Measurements from ENCODE around the gene ATRNL1. TPM values are rescaled to one million over a fixed set of nuclear protein-coding genes. Genes with fewer than 3 reads are reported as not detected.

The ATRNL1 gene
- polyA plus RNA-seq, 2 of the 4 experiments (the other 2 are of a cell fraction), result 0.13 to 0.34 TPM

DNA sequence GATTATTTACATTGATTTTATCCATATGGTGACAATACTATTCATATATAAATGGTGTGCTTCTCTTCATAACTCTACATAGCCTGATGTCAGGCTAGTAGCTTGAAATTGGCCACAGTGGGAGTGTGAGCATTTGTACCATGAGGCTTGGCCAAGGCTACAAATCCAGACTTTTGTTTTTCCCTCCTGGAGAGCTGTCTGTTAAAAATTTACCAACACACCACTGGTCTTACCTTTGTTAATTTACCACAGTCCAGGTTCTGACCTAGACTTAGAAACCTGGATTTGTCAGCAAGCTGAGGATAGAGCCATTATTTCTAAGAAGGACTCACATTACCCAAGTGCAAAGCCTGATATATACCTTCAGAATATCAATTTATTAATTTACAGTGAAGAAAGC lies 45.5 kb upstream of the ATRNL1 start:
- Histone ChIP-seq H3K4me2 (no peak overlapping the region), H3K4me3 (no peak overlapping the region), H3K27ac (no peak overlapping the region), H3K9me3 (no peaks in the 10 kb centered on the region), H3K4me1 (no peaks in the 10 kb centered on the region)
- TF ChIP-seq, protein P1, sequence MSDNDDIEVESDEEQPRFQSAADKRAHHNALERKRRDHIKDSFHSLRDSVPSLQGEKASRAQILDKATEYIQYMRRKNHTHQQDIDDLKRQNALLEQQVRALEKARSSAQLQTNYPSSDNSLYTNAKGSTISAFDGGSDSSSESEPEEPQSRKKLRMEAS (IDR thresholded peaks at IDR 0.05), result no peak
- TF ChIP-seq ZSCAN20 (CRISPR knock-in tag; IDR thresholded peaks at IDR 0.05) (no peak), FOXS1 (CRISPR knock-in tag; IDR thresholded peaks at IDR 0.05) (no peak), NR3C1 (IDR thresholded peaks at IDR 0.05) (no peak)
- ChIA-PET CTCF (no interaction called here), POLR2A (no interaction called here)
- FAIRE-seq (no peak), DNase-seq (ENCODE audit: low read depth in 1 of 2, low spot score in 1 of 2) (no peak), ATAC-seq (no peak)

DNA sequence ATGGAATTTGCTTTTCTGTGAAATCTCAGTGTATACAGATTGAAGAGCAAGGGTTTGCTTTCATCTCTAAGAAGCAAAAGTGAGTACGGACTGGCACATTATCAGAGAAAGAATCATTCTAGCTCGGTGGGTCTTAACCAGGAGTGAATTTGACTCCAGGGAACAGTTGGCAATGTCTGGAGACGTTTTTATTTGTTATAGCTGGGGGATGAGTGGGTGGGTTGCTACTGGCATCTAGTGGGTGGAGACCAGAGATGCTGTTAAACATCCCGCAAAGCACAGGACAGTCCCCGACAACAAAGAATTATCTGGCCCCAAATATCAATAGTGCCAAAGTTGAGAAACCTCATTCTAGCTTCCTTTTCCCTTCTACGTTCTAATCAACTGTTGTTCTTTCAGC lies 43.8 kb upstream of the ATRNL1 start:
- no peaks in the 10 kb centered on the region for H3K9me3 ChIP-seq
- H3K4me2 ChIP-seq, result no peak overlapping the region
- ChIA-PET POLR2A (no interaction called here), CTCF (interaction anchor here (1.0 to 2.9 kb wide), 4 partner anchors 10 to 172 kb away, joined by 3 to 8 read pairs (median 5); no protein-coding TSS in a partner anchor)
- H3K27ac ChIP-seq, result no peak overlapping the region
- DNase-seq (ENCODE audit: low read depth in 1 of 2, low spot score in 1 of 2) (no peak), FAIRE-seq (no peak), ATAC-seq (no peak)
- no peak overlapping the region for H3K4me3 ChIP-seq
- 69% methylated on average over 6 of the region's 6 CpGs for WGBS (ENCODE audit: missing lambda C conversion rate)
- TF ChIP-seq ZNF302 (CRISPR knock-in tag; IDR thresholded peaks at IDR 0.05), result no peak
- TF ChIP-seq HOXB13 (CRISPR knock-in tag; IDR thresholded peaks at IDR 0.05; ENCODE audit: low read depth), result no peak
- TF ChIP-seq, protein P2, sequence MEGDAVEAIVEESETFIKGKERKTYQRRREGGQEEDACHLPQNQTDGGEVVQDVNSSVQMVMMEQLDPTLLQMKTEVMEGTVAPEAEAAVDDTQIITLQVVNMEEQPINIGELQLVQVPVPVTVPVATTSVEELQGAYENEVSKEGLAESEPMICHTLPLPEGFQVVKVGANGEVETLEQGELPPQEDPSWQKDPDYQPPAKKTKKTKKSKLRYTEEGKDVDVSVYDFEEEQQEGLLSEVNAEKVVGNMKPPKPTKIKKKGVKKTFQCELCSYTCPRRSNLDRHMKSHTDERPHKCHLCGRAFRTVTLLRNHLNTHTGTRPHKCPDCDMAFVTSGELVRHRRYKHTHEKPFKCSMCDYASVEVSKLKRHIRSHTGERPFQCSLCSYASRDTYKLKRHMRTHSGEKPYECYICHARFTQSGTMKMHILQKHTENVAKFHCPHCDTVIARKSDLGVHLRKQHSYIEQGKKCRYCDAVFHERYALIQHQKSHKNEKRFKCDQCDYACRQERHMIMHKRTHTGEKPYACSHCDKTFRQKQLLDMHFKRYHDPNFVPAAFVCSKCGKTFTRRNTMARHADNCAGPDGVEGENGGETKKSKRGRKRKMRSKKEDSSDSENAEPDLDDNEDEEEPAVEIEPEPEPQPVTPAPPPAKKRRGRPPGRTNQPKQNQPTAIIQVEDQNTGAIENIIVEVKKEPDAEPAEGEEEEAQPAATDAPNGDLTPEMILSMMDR (IDR thresholded peaks at IDR 0.05), result no peak
- TF ChIP-seq BHLHE40 (IDR thresholded peaks at IDR 0.05; ENCODE audit: low read depth, low read length), result no peak
- H3K4me1 ChIP-seq, result no peaks in the 10 kb centered on the region

DNA sequence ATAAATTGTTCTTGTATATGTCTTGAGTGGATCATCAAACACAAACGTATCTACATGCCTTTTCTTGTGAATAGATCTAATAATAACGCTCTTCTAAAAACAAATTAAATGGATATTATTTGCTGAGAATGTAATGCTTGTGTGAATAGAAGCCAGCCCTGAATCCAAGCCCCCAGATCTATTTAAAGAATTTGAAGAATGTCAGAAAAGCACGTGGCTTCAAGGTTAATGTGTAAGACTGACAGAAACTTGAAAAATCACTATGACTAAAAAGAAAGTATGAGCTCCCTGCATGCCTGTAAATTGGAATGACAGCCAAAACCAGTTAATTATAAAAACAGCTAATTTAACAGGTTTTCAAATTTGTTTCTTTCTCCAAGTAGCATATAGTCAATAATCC lies 43.2 kb upstream of the ATRNL1 start:
- no peak for DNase-seq (ENCODE audit: low read depth in 1 of 2, low spot score in 1 of 2)
- FAIRE-seq, result no peak
- no peak for ATAC-seq
- ChIA-PET POLR2A (no interaction called here), CTCF (interaction anchor here (1.1 to 2.9 kb wide), 3 partner anchors 13 to 173 kb away, joined by 3 to 8 read pairs (median 6); no protein-coding TSS in a partner anchor)
- Histone ChIP-seq H3K4me3 (no peak overlapping the region), H3K9me3 (no peaks in the 10 kb centered on the region), H3K4me1 (no peaks in the 10 kb centered on the region), H3K27ac (no peak overlapping the region), H3K4me2 (no peak overlapping the region)
- TF ChIP-seq MAZ (IDR thresholded peaks at IDR 0.05; ENCODE audit: borderline replicate concordance, low read depth, low read length) (no peak), ESRRA (IDR thresholded peaks at IDR 0.05; ENCODE audit: borderline replicate concordance, low read length) (no peak), NR3C1 (IDR thresholded peaks at IDR 0.05) (no peak), RAD21 (conservative IDR thresholded peaks at IDR 0.05 in 1 of 2, IDR thresholded peaks at IDR 0.05 in 1 of 2) (no peak), FOSL2 (IDR thresholded peaks at IDR 0.05) (no peak), FOSL2 (CRISPR knock-in tag; IDR thresholded peaks at IDR 0.05) (no peak), JUN (IDR thresholded peaks at IDR 0.05) (no peak), EHMT2 (IDR thresholded peaks at IDR 0.05; ENCODE audit: low read depth) (no peak), KDM1A (IDR thresholded peaks at IDR 0.05; ENCODE audit: low read depth) (no peak), FOXS1 (CRISPR knock-in tag; IDR thresholded peaks at IDR 0.05) (no peak)
- TF ChIP-seq, protein P3, sequence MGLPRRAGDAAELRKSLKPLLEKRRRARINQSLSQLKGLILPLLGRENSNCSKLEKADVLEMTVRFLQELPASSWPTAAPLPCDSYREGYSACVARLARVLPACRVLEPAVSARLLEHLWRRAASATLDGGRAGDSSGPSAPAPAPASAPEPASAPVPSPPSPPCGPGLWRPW (IDR thresholded peaks at IDR 0.05), result no peak
- TF ChIP-seq, protein P4, sequence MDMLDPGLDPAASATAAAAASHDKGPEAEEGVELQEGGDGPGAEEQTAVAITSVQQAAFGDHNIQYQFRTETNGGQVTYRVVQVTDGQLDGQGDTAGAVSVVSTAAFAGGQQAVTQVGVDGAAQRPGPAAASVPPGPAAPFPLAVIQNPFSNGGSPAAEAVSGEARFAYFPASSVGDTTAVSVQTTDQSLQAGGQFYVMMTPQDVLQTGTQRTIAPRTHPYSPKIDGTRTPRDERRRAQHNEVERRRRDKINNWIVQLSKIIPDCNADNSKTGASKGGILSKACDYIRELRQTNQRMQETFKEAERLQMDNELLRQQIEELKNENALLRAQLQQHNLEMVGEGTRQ (IDR thresholded peaks at IDR 0.05), result no peak
- TF ChIP-seq, protein P5, sequence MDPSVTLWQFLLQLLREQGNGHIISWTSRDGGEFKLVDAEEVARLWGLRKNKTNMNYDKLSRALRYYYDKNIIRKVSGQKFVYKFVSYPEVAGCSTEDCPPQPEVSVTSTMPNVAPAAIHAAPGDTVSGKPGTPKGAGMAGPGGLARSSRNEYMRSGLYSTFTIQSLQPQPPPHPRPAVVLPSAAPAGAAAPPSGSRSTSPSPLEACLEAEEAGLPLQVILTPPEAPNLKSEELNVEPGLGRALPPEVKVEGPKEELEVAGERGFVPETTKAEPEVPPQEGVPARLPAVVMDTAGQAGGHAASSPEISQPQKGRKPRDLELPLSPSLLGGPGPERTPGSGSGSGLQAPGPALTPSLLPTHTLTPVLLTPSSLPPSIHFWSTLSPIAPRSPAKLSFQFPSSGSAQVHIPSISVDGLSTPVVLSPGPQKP (IDR thresholded peaks at IDR 0.05; ENCODE audit: low read depth, low read length), result no peak
- 26% methylated on average over 3 of the region's 3 CpGs for WGBS (ENCODE audit: missing lambda C conversion rate)

Measured in A549 (cell line).